Measurements from ENCODE around the gene VSTM4. TPM values are rescaled to one million over a fixed set of nuclear protein-coding genes. Genes with fewer than 3 reads are reported as not detected.

VSTM4 gene
- polyA plus RNA-seq, 1 of the 3 experiments (the other 2 are of a cell fraction) = 0.39 TPM

- H3K27me3 ChIP-seq (ENCODE audit: insufficient read depth) = no peaks in the 10 kb centered on the region
- no peak overlapping the region for H2AFZ ChIP-seq (ENCODE audit: low read depth)
- ChIA-PET POLR2A (no interaction called here), CTCF (interaction anchor here (1.2 kb wide), 1 partner anchor 500 kb away, joined by 3 read pairs; no protein-coding TSS in a partner anchor)
- no peaks in the 10 kb centered on the region for H3K9me3 ChIP-seq
- no peak for TF ChIP-seq FOSL2 (IDR thresholded peaks at IDR 0.05; ENCODE audit: borderline replicate concordance, low read depth)
- no peak for TF ChIP-seq RFX5 (IDR thresholded peaks at IDR 0.05; ENCODE audit: low read length)
- TF ChIP-seq MXI1 (IDR thresholded peaks at IDR 0.05; ENCODE audit: low read depth, low read length) = no peak
- no peak for TF ChIP-seq TCF12 (IDR thresholded peaks at IDR 0.05)
- no peak for TF ChIP-seq RXRA (IDR thresholded peaks at IDR 0.05; ENCODE audit: borderline replicate concordance, low read depth)
- no peak for TF ChIP-seq NFIC (IDR thresholded peaks at IDR 0.05; ENCODE audit: borderline replicate concordance)
- TF ChIP-seq USF2 (IDR thresholded peaks at IDR 0.05; ENCODE audit: borderline replicate concordance, low read depth, low read length) = no peak
- no peak for TF ChIP-seq EZH2phosphoT487 (IDR thresholded peaks at IDR 0.05; ENCODE audit: borderline replicate concordance, low read depth)
- TF ChIP-seq REST (IDR thresholded peaks at IDR 0.05; ENCODE audit: low read depth, low read length) = no peak
- no peak for TF ChIP-seq USF1 (IDR thresholded peaks at IDR 0.05; ENCODE audit: borderline replicate concordance, low read depth)
- H3K79me2 ChIP-seq (ENCODE audit: insufficient read depth) = no peaks in the 10 kb centered on the region
- no peak overlapping the region for H3K4me2 ChIP-seq
- H3F3A ChIP-seq (replicated peaks; ENCODE audit: insufficient read depth) = no peaks in the 10 kb centered on the region
- no peak overlapping the region for H3K9ac ChIP-seq
- no peak overlapping the region for H3K4me3 ChIP-seq (ENCODE audit: low read depth in 2 of 2, low read length in 1 of 2)
- H3K4me1 ChIP-seq (ENCODE audit: control insufficient read depth in 1 of 2, insufficient read depth in 2 of 2, low read depth in 1 of 2, low read length in 1 of 2) = peaks cover 0 to 3% of the 10 kb centered on the region in 2 experiments; a peak in 1 of 4 replicates
- H3K36me3 ChIP-seq (replicated peaks in 1 of 2; ENCODE audit: control insufficient read depth in 1 of 2, insufficient read depth in 2 of 2, low read length in 1 of 2) = no peaks in the 10 kb centered on the region
- H3K27ac ChIP-seq (ENCODE audit: low read depth in 2 of 2, low read length in 1 of 2) = no peak overlapping the region
- no peaks in the 10 kb centered on the region for H4K20me1 ChIP-seq (ENCODE audit: insufficient read depth)
- 55% methylated on average over 7 of the region's 7 CpGs for WGBS (ENCODE audit: low lambda C conversion rate)
- H3K9me2 ChIP-seq = no peaks in the 10 kb centered on the region
- no peak for DNase-seq
Measured at GRCh38 chr10:49158404-49158803, 43.1 kb upstream of the VSTM4 start.

- no peak for TF ChIP-seq SMC3 (IDR thresholded peaks at IDR 0.05; ENCODE audit: low read depth, low read length)
- no peak for TF ChIP-seq RCOR1 (IDR thresholded peaks at IDR 0.05; ENCODE audit: low read length)
- TF ChIP-seq USF1 (IDR thresholded peaks at IDR 0.05; ENCODE audit: borderline replicate concordance, low read depth) = no peak
- no peak for TF ChIP-seq FOXJ3 (CRISPR knock-in tag; IDR thresholded peaks at IDR 0.05)
- TF ChIP-seq TEAD4 (IDR thresholded peaks at IDR 0.05; ENCODE audit: borderline replicate concordance, insufficient read depth) = no peak
- no peak for TF ChIP-seq NRF1 (IDR thresholded peaks at IDR 0.05; ENCODE audit: low read depth, low read length)
- no peak for TF ChIP-seq RXRA (IDR thresholded peaks at IDR 0.05; ENCODE audit: borderline replicate concordance, low read depth)
- no peak for TF ChIP-seq ZBTB33 (IDR thresholded peaks at IDR 0.05; ENCODE audit: borderline replicate concordance, low read depth)
- TF ChIP-seq ELF1 (IDR thresholded peaks at IDR 0.05) = no peak
- Histone ChIP-seq H3K4me1 (ENCODE audit: control insufficient read depth in 1 of 2, insufficient read depth in 2 of 2, low read depth in 1 of 2, low read length in 1 of 2) (peaks cover 0 to 14% of the 10 kb centered on the region in 2 experiments; a peak in 2 of 4 replicates), H3K4me2 (no peak overlapping the region), H3K79me2 (ENCODE audit: insufficient read depth) (no peaks in the 10 kb centered on the region), H3K27ac (ENCODE audit: low read depth in 2 of 2, low read length in 1 of 2) (no peak overlapping the region), H3K36me3 (replicated peaks in 1 of 2; ENCODE audit: control insufficient read depth in 1 of 2, insufficient read depth in 2 of 2, low read length in 1 of 2) (no peaks in the 10 kb centered on the region), H3K4me3 (ENCODE audit: low read depth in 2 of 2, low read length in 1 of 2) (no peak overlapping the region), H3K27me3 (ENCODE audit: insufficient read depth) (no peaks in the 10 kb centered on the region), H4K20me1 (ENCODE audit: insufficient read depth) (no peaks in the 10 kb centered on the region), H3F3A (replicated peaks; ENCODE audit: insufficient read depth) (no peaks in the 10 kb centered on the region), H3K9ac (no peak overlapping the region), H3K9me2 (no peaks in the 10 kb centered on the region), H2AFZ (ENCODE audit: low read depth) (no peak overlapping the region), H3K9me3 (no peaks in the 10 kb centered on the region)
- ChIA-PET CTCF (no interaction called here), POLR2A (no interaction called here)
- WGBS (ENCODE audit: low lambda C conversion rate) = 25% methylated on average over 2 of the region's 3 CpGs
- no peak for DNase-seq
Measured at GRCh38 chr10:49157229-49157628, 41.9 kb upstream of the VSTM4 start.
